GM12878 (cell line): ENCODE measurements around the gene AMER2. TPM values are rescaled to one million over a fixed set of nuclear protein-coding genes. Genes with fewer than 3 reads are reported as not detected.

ENCODE experiments used
- ATAC-seq: fragments of 200-7000 bp; cut with Tn5 transposase; 3 replicates; pipeline ENCODE4 v1.9.1; 2020; ENCODE audit warnings: mild to moderate bottlenecking, moderate library complexity
- BruUV-seq: library from RNA; stranded (reverse); fragments of 400-500 nt; replicated peaks from 2 replicates; lab custom pipeline; 2021; lab: Mats Ljungman, UMichigan
- CTCF ChIA-PET: fragments of 300-600 bp; sonication (Branson Sonifier 250); formaldehyde crosslinking; extraction: SDS; loops from one replicate; lab custom pipeline; 2021; ENCODE audit warnings: inconsistent platforms; lab: Yijun Ruan, JAX
- POLR2A ChIA-PET: fragments of 350-600 bp; formaldehyde crosslinking; extraction: SDS; loops from one replicate; lab custom pipeline; 2021; ENCODE audit warnings: inconsistent platforms; lab: Charles Lee
- RAD21 ChIA-PET: fragments of 300-600 bp; sonication (Branson Sonifier 250); formaldehyde crosslinking; loops from one replicate; lab custom pipeline; 2023; ENCODE audit warnings: antibody characterized with exemption; ENCODE audit not compliant: unreplicated experiment; lab: Charles Lee
- SMC1A ChIA-PET: fragments of 300-600 bp; sonication (Branson Sonifier 250); formaldehyde crosslinking; loops from one replicate; lab custom pipeline; 2023; ENCODE audit not compliant: unreplicated experiment, uncharacterized antibody; lab: Charles Lee
- DNase-seq: peaks from one replicate; pipeline ENCODE4 v3.0.0-alpha.2; 2011; ENCODE audit warnings: low read depth, low spot score
- FAIRE-seq: peaks from 3 replicates; lab custom pipeline; 2011; peaks lifted over from hg19 to GRCh38; lab: Jason Lieb, UNC
- H2AFZ ChIP-seq: 2 replicates; pipeline ENCODE4 v1.6.0; 2011; ENCODE audit warnings: low read depth, low read length, control low read depth; ENCODE audit not compliant: control insufficient read depth
- H3K27ac ChIP-seq: 2 replicates; pipeline ENCODE4 v1.5.1; 2011; ENCODE audit warnings: control low read depth; ENCODE audit not compliant: control insufficient read depth, insufficient read depth
- H3K27me3 ChIP-seq, 2 experiments: replicated peaks in 1 of 2; 2 replicates each; pipeline versions ENCODE4 v1.6.0 to v1.6.1; 2011; ENCODE audit warnings: low read length in 1 of 2; ENCODE audit not compliant: control insufficient read depth in 2 of 2, insufficient read depth in 2 of 2
- H3K36me3 ChIP-seq, 2 experiments: 2 replicates each; pipeline ENCODE4 v1.5.1; 2011; ENCODE audit warnings: low read length in 1 of 2; ENCODE audit not compliant: control insufficient read depth in 2 of 2, insufficient read depth in 2 of 2
- H3K4me1 ChIP-seq: 2 replicates; pipeline ENCODE4 v1.6.1; 2011; ENCODE audit warnings: mild to moderate bottlenecking, low read length, moderate library complexity, mixed read lengths; ENCODE audit not compliant: control insufficient read depth, insufficient read depth
- H3K4me2 ChIP-seq: 2 replicates; pipeline ENCODE4 v1.6.0; 2011; ENCODE audit warnings: control low read depth; ENCODE audit not compliant: control insufficient read depth, insufficient read depth
- H3K4me3 ChIP-seq: fragments of 200-600 bp; sonication (generic); 2 replicates; pipeline ENCODE4 v1.5.1; 2016
- H3K79me2 ChIP-seq: 2 replicates; pipeline ENCODE4 v1.6.0; 2011; ENCODE audit warnings: low read length; ENCODE audit not compliant: control insufficient read depth, insufficient read depth
- H3K9ac ChIP-seq: 2 replicates; pipeline ENCODE4 v1.8.0; 2011; ENCODE audit warnings: low read length, control low read depth, mixed read lengths; ENCODE audit not compliant: control insufficient read depth, insufficient read depth
- H3K9me3 ChIP-seq: replicated peaks from 3 replicates; pipeline ENCODE4 v1.5.1; 2011; ENCODE audit warnings: mild to moderate bottlenecking, low read length; ENCODE audit not compliant: control insufficient read depth, insufficient read depth
- H4K20me1 ChIP-seq: 2 replicates; pipeline ENCODE4 v1.6.0; 2011; ENCODE audit not compliant: control insufficient read depth, insufficient read depth
- CBFB ChIP-seq: IDR thresholded peaks from 2 replicates; pipeline ENCODE4 v1.6.1; 2016; ENCODE audit warnings: antibody characterized with exemption, low read depth
- FOXK2 ChIP-seq: fragments of 450-650 bp; IDR thresholded peaks from 2 replicates; pipeline ENCODE4 v1.6.1; 2017; ENCODE audit warnings: mild to moderate bottlenecking, moderate library complexity
- IKZF2 ChIP-seq, 2 experiments: fragments of 450-650 bp; IDR thresholded peaks; 2 replicates each; pipeline ENCODE4 v1.6.1; 2017; ENCODE audit warnings: mild to moderate bottlenecking in 2 of 2, moderate library complexity in 2 of 2
- MXI1 ChIP-seq: fragments of 150-350 bp; IDR thresholded peaks from 2 replicates; pipeline ENCODE4 v1.6.1; 2011; ENCODE audit warnings: low read depth, mild to moderate bottlenecking, inconsistent platforms, low read length, improper control_type of control experiment
- POU2F2 ChIP-seq: IDR thresholded peaks from 3 replicates; pipeline ENCODE4 v1.6.1; 2011; ENCODE audit warnings: low read depth, mild to moderate bottlenecking, low read length, borderline replicate concordance
- RAD21 ChIP-seq: IDR thresholded peaks from 2 replicates; pipeline ENCODE4 v1.6.1; 2011; ENCODE audit warnings: mild to moderate bottlenecking, low read depth, low read length, moderate library complexity; ENCODE audit not compliant: insufficient read depth
- ZSCAN29 ChIP-seq: fragments of 450-650 bp; IDR thresholded peaks from 2 replicates; pipeline ENCODE4 v1.6.1; 2017; ENCODE audit warnings: mild to moderate bottlenecking, moderate library complexity
- ZZZ3 ChIP-seq: IDR thresholded peaks from 2 replicates; pipeline ENCODE4 v1.6.1; 2011; ENCODE audit warnings: low read depth; ENCODE audit not compliant: control insufficient read depth, insufficient read length
- WGBS: methylation state at CpG from one replicate; pipeline ENCODE4 v1.1.6; 2016; ENCODE audit warnings: low lambda C conversion rate; ENCODE audit not compliant: insufficient replicate concordance, insufficient coverage; ENCODE audit errors: missing lambda C conversion rate; 5-methylcytosine and 5-hydroxymethylcytosine counted together
- in situ Hi-C: fragments of 300-500 bp; cut with MboI; formaldehyde crosslinking; loops from 9 replicates; pipeline ENCODE4 v1.14.3; 2018; ENCODE audit warnings: mixed read lengths
- intact Hi-C: fragments of 100-400 bp; cut with micrococcal nuclease; formaldehyde crosslinking; loops from one replicate; pipeline ENCODE4 v1.14.2; 2022; ENCODE audit not compliant: unreplicated experiment
- polyA plus RNA-seq, 11 experiments: library from polyadenylated mRNA; depleted of rRNA in 4 of 11; unstranded in 6 of 11; stranded (reverse) in 5 of 11; fragments of >200 nt; fragmentation: Nextera tagmentation in 4 of 11; fragmentation: Illumina TruSeq in 1 of 11; extraction: Ambion mirVana in 4 of 11; extraction: Trizol in 1 of 11; gene quantifications; 1 replicate in 1 of 11; 2 replicates in 10 of 11; pipeline versions ENCODE4 v1.2.1 to v1.2.3, GENCODE V29; 2011 to 2016; ENCODE audit warnings: inconsistent platforms in 2 of 11, missing spikeins in 2 of 11, low read depth in 1 of 11
- total RNA-seq, 4 experiments: library from RNA; depleted of rRNA in 3 of 4; stranded (reverse); fragments of >200 nt in 3 of 4; fragmentation: Illumina TruSeq in 1 of 4; extraction: Trizol in 1 of 4; gene quantifications; 2 replicates each; pipeline versions ENCODE4 v1.2.1 to v1.2.3, GENCODE V29; 2013 to 2021
- TF ChIP-seq, protein P1 (sequence below): fragments of 450-650 bp; IDR thresholded peaks from 2 replicates; pipeline ENCODE4 v1.6.1; 2017; ENCODE audit warnings: low read depth, mild to moderate bottlenecking, moderate library complexity
- TF ChIP-seq, protein P2 (sequence below): fragments of 450-650 bp; IDR thresholded peaks from 2 replicates; pipeline ENCODE4 v1.6.1; 2014; ENCODE audit warnings: mild to moderate bottlenecking
- TF ChIP-seq, protein P3 (sequence below): fragments of 450-650 bp; IDR thresholded peaks from 2 replicates; pipeline ENCODE4 v1.6.1; 2017; ENCODE audit warnings: mild to moderate bottlenecking
- TF ChIP-seq, protein P4 (sequence below), 3 experiments: IDR thresholded peaks in 2 of 3; conservative IDR thresholded peaks in 1 of 3; 2 replicates each; pipeline ENCODE4 v1.5.1; 2011; ENCODE audit warnings: low read depth in 3 of 3, low read length in 3 of 3, mild to moderate bottlenecking in 3 of 3, control low read depth in 2 of 3, moderate library complexity in 2 of 3, inconsistent platforms in 1 of 3, mixed read lengths in 1 of 3; ENCODE audit not compliant: control insufficient read depth in 2 of 3, insufficient read depth in 1 of 3; ENCODE audit errors: extremely low read depth in 1 of 3
- TF ChIP-seq, protein P5 (sequence below): IDR thresholded peaks from 2 replicates; pipeline ENCODE4 v1.6.1; 2012; ENCODE audit warnings: low read length, inconsistent platforms
- TF ChIP-seq, protein P6 (sequence below): fragments of 450-650 bp; IDR thresholded peaks from 2 replicates; pipeline ENCODE4 v1.6.1; 2017; ENCODE audit warnings: mild to moderate bottlenecking, low read depth, inconsistent platforms; ENCODE audit not compliant: poor library complexity, severe bottlenecking

Gene AMER2
- total and polyA plus RNA-seq, 10 of the 15 experiments (the other 5 are each of a cell fraction or from before 2014, with no cell fraction given), result 0.01 to 0.34 (median 0.21) TPM

DNA sequence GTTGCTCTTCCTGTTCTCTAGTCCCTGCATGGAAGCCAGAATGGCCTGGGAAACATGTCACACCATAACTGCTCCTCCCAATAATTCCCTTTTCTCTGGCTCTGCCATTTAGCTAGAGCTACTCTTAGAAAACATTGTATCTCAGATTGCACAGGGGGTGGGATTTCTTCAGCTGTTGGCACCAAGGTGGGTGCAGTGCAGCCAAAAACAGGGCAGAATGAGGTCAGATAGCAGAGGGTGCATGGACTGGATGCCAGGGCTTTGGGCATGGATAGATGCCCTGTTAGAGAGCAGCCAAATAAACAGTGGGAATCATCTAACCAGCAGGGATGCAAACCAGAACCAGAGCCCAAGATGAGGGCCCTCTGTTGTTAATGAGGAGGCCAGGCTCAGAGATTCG lies 4.9 kb upstream of the AMER2 start:
- H3K27me3 ChIP-seq, result peaks cover 3 to 4% of the 10 kb centered on the region in 2 experiments
- in situ Hi-C loops, result no loop called here
- POLR2A ChIA-PET, result no interaction called here
- TF ChIP-seq RAD21, result no peak
- TF ChIP-seq, protein P1, sequence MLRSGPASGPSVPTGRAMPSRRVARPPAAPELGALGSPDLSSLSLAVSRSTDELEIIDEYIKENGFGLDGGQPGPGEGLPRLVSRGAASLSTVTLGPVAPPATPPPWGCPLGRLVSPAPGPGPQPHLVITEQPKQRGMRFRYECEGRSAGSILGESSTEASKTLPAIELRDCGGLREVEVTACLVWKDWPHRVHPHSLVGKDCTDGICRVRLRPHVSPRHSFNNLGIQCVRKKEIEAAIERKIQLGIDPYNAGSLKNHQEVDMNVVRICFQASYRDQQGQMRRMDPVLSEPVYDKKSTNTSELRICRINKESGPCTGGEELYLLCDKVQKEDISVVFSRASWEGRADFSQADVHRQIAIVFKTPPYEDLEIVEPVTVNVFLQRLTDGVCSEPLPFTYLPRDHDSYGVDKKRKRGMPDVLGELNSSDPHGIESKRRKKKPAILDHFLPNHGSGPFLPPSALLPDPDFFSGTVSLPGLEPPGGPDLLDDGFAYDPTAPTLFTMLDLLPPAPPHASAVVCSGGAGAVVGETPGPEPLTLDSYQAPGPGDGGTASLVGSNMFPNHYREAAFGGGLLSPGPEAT, result no peak
- TF ChIP-seq, protein P2, sequence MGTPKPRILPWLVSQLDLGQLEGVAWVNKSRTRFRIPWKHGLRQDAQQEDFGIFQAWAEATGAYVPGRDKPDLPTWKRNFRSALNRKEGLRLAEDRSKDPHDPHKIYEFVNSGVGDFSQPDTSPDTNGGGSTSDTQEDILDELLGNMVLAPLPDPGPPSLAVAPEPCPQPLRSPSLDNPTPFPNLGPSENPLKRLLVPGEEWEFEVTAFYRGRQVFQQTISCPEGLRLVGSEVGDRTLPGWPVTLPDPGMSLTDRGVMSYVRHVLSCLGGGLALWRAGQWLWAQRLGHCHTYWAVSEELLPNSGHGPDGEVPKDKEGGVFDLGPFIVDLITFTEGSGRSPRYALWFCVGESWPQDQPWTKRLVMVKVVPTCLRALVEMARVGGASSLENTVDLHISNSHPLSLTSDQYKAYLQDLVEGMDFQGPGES, result no peak
- no peak for TF ChIP-seq CBFB
- TF ChIP-seq, protein P3, sequence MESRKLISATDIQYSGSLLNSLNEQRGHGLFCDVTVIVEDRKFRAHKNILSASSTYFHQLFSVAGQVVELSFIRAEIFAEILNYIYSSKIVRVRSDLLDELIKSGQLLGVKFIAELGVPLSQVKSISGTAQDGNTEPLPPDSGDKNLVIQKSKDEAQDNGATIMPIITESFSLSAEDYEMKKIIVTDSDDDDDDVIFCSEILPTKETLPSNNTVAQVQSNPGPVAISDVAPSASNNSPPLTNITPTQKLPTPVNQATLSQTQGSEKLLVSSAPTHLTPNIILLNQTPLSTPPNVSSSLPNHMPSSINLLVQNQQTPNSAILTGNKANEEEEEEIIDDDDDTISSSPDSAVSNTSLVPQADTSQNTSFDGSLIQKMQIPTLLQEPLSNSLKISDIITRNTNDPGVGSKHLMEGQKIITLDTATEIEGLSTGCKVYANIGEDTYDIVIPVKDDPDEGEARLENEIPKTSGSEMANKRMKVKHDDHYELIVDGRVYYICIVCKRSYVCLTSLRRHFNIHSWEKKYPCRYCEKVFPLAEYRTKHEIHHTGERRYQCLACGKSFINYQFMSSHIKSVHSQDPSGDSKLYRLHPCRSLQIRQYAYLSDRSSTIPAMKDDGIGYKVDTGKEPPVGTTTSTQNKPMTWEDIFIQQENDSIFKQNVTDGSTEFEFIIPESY, result no peak
- TF ChIP-seq ZZZ3, result no peak
- no peak for TF ChIP-seq MXI1
- TF ChIP-seq, protein P4, sequence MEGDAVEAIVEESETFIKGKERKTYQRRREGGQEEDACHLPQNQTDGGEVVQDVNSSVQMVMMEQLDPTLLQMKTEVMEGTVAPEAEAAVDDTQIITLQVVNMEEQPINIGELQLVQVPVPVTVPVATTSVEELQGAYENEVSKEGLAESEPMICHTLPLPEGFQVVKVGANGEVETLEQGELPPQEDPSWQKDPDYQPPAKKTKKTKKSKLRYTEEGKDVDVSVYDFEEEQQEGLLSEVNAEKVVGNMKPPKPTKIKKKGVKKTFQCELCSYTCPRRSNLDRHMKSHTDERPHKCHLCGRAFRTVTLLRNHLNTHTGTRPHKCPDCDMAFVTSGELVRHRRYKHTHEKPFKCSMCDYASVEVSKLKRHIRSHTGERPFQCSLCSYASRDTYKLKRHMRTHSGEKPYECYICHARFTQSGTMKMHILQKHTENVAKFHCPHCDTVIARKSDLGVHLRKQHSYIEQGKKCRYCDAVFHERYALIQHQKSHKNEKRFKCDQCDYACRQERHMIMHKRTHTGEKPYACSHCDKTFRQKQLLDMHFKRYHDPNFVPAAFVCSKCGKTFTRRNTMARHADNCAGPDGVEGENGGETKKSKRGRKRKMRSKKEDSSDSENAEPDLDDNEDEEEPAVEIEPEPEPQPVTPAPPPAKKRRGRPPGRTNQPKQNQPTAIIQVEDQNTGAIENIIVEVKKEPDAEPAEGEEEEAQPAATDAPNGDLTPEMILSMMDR (IDR thresholded peaks at IDR 0.05 in 2 of 3, conservative IDR thresholded peaks at IDR 0.05 in 1 of 3; ENCODE audit: control insufficient read depth in 2 of 3, extremely low read depth in 1 of 3, insufficient read depth in 1 of 3, low read depth in 3 of 3, low read length in 3 of 3), result no peak
- TF ChIP-seq ZSCAN29, result no peak
- TF ChIP-seq FOXK2, result no peak
- TF ChIP-seq POU2F2, result no peak
- no peak for TF ChIP-seq IKZF2 (IDR thresholded peaks at IDR 0.05)
- TF ChIP-seq, protein P5, sequence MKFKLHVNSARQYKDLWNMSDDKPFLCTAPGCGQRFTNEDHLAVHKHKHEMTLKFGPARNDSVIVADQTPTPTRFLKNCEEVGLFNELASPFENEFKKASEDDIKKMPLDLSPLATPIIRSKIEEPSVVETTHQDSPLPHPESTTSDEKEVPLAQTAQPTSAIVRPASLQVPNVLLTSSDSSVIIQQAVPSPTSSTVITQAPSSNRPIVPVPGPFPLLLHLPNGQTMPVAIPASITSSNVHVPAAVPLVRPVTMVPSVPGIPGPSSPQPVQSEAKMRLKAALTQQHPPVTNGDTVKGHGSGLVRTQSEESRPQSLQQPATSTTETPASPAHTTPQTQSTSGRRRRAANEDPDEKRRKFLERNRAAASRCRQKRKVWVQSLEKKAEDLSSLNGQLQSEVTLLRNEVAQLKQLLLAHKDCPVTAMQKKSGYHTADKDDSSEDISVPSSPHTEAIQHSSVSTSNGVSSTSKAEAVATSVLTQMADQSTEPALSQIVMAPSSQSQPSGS, result no peak
- TF ChIP-seq, protein P6, sequence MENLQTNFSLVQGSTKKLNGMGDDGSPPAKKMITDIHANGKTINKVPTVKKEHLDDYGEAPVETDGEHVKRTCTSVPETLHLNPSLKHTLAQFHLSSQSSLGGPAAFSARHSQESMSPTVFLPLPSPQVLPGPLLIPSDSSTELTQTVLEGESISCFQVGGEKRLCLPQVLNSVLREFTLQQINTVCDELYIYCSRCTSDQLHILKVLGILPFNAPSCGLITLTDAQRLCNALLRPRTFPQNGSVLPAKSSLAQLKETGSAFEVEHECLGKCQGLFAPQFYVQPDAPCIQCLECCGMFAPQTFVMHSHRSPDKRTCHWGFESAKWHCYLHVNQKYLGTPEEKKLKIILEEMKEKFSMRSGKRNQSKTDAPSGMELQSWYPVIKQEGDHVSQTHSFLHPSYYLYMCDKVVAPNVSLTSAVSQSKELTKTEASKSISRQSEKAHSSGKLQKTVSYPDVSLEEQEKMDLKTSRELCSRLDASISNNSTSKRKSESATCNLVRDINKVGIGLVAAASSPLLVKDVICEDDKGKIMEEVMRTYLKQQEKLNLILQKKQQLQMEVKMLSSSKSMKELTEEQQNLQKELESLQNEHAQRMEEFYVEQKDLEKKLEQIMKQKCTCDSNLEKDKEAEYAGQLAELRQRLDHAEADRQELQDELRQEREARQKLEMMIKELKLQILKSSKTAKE, result no peak

More for the DNA sequence above, 4.9 kb upstream of the AMER2 start:
- Histone ChIP-seq H2AFZ (no peak overlapping the region), H3K36me3 (no peaks in the 10 kb centered on the region), H3K4me2 (no peak overlapping the region), H3K27ac (no peak overlapping the region), H4K20me1 (no peaks in the 10 kb centered on the region), H3K4me1 (peaks cover 26% of the 10 kb centered on the region), H3K79me2 (no peaks in the 10 kb centered on the region), H3K9ac (no peak overlapping the region), H3K9me3 (peaks cover 29% of the 10 kb centered on the region), H3K4me3 (no peak overlapping the region)
- ChIA-PET CTCF (interaction anchor here (1.3 to 1.4 kb wide), 2 partner anchors 56 to 65 kb away, joined by 3 to 4 read pairs; no protein-coding TSS in a partner anchor), SMC1A (interaction anchor here (6.2 kb wide), 1 partner anchor 15 kb away, joined by 36 read pairs; no protein-coding TSS in a partner anchor), RAD21 (no interaction called here)
- ATAC-seq (no peak), FAIRE-seq (no peak), DNase-seq (no peak)
- 65% methylated on average over 1 of the region's 1 CpG for WGBS
- BruUV-seq, result no TSS peak
- intact Hi-C loops, result no loop called here
